ENCODE measurements around the gene ANKRD17. TPM values are rescaled to one million over a fixed set of nuclear protein-coding genes. Genes with fewer than 3 reads are reported as not detected.

The ANKRD17 gene
- total and polyA plus RNA-seq, 2 of the 4 experiments (the other 2 are of a cell fraction): 28.5 to 75.3 TPM

GRCh38 chr4:73156394-73156793 is 102.2 kb downstream of the ANKRD17 start:
- Histone ChIP-seq H4K20me1 (ENCODE audit: insufficient read depth, low read length) (no peaks in the 10 kb centered on the region; the same call in 1 of the 2 replicates), H3K9me3 (ENCODE audit: control insufficient read depth, insufficient read depth, low read length) (no peaks in the 10 kb centered on the region), H4K91ac (ENCODE audit: insufficient read depth, low read depth, low read length) (no peak overlapping the region), H3K23ac (ENCODE audit: low read depth, low read length) (no peak overlapping the region), H2AFZ (replicated peaks; ENCODE audit: low read length, poor library complexity) (no peak overlapping the region), H3K4me2 (ENCODE audit: low read depth, low read length) (no peak overlapping the region), H3K79me1 (ENCODE audit: low read depth in 1 of 2, low read length in 2 of 2) (peaks cover 25 to 41% of the 10 kb centered on the region in 2 experiments), H3K4me3 (ENCODE audit: insufficient read depth, low read depth, low read length) (no peak overlapping the region), H2BK5ac (ENCODE audit: low read depth, low read length, poor library complexity, severe bottlenecking) (no peak overlapping the region), H3K56ac (ENCODE audit: extremely low read depth, insufficient read depth, low read length) (no peak overlapping the region), H3K27ac (ENCODE audit: insufficient read depth, low read length) (no peak overlapping the region), H3K9me1 (ENCODE audit: insufficient read depth, low read length) (no peaks in the 10 kb centered on the region), H2BK120ac (ENCODE audit: low read depth, low read length) (no peak overlapping the region), H4K5ac (ENCODE audit: low read depth, low read length) (no peak overlapping the region), H3K27me3 (ENCODE audit: control insufficient read depth, insufficient read depth, low read length) (no peaks in the 10 kb centered on the region), H2BK15ac (ENCODE audit: low read depth, low read length) (no peak overlapping the region), H3K4ac (ENCODE audit: low read depth, low read length) (no peak overlapping the region), H3K14ac (replicated peaks; ENCODE audit: low read depth, low read length) (no peak overlapping the region), H3K36me3 (ENCODE audit: control insufficient read depth, insufficient read depth, low read length) (peaks cover 22% of the 10 kb centered on the region), H3K18ac (ENCODE audit: low read depth, low read length) (no peak overlapping the region), H3K4me1 (ENCODE audit: control insufficient read depth, insufficient read depth, low read length) (0 out of 2 replicates have a peak, but pooled peaks cover 2% of the 10 kb centered on the region), H4K8ac (ENCODE audit: low read depth in 2 of 2, low read length in 2 of 2) (no peak overlapping the region), H2BK20ac (ENCODE audit: low read depth, low read length) (no peak overlapping the region), H3K9ac (ENCODE audit: low read depth, low read length) (no peak overlapping the region), H2AK5ac (ENCODE audit: low read depth, low read length) (no peak overlapping the region), H2AK9ac (replicated peaks; ENCODE audit: low read depth, low read length, poor library complexity) (no peak overlapping the region)
- ChIA-PET POLR2A (ENCODE audit: unreplicated experiment) (no interaction called here), CTCF (no interaction called here)
- dilution Hi-C loops (cut with HindIII; ENCODE audit: low sequenced_read_pairs, unreplicated experiment) (no loop called here), intact Hi-C loops (cut with micrococcal nuclease) (no loop called here), in situ Hi-C loops (cut with MboI; ENCODE audit: low sequenced_read_pairs) (no loop called here)
- BruUV-seq (replicated peaks): no TSS peak
- DNase-seq (no peak), ATAC-seq (ENCODE audit: low read depth) (no peak)
- TF ChIP-seq MAZ (IDR thresholded peaks at IDR 0.05; ENCODE audit: borderline replicate concordance, low read depth, low read length): no peak
- no peak for TF ChIP-seq MXI1 (IDR thresholded peaks at IDR 0.05; ENCODE audit: borderline replicate concordance, low read depth, low read length)
- TF ChIP-seq USF2 (IDR thresholded peaks at IDR 0.05; ENCODE audit: low read depth, low read length): no peak
- no peak for TF ChIP-seq RFX5 (IDR thresholded peaks at IDR 0.05; ENCODE audit: low read depth, low read length)
- TF ChIP-seq RCOR1 (IDR thresholded peaks at IDR 0.05; ENCODE audit: insufficient replicate concordance, low read length): no peak
- no peak for TF ChIP-seq BHLHE40 (IDR thresholded peaks at IDR 0.05; ENCODE audit: low read depth, low read length)
- no peak for TF ChIP-seq ELK1 (IDR thresholded peaks at IDR 0.05; ENCODE audit: borderline replicate concordance, low read depth, low read length)
- no peak for TF ChIP-seq NFE2L2 (IDR thresholded peaks at IDR 0.05; ENCODE audit: low read depth, low read length)
- no peak for TF ChIP-seq POLR2A (IDR thresholded peaks at IDR 0.05; ENCODE audit: low read depth, low read length)
- TF ChIP-seq MAFK (IDR thresholded peaks at IDR 0.05; ENCODE audit: low read depth, low read length): no peak
- TF ChIP-seq RAD21 (IDR thresholded peaks at IDR 0.05; ENCODE audit: low read length): no peak
- TF ChIP-seq CTCF (conservative IDR thresholded peaks at IDR 0.05; ENCODE audit: low read depth, low read length): no peak
- TF ChIP-seq CEBPB (IDR thresholded peaks at IDR 0.05; ENCODE audit: low read depth, low read length): no peak
- no peak for TF ChIP-seq CHD1 (IDR thresholded peaks at IDR 0.05; ENCODE audit: low read depth, low read length)
- TF ChIP-seq SMC3 (IDR thresholded peaks at IDR 0.05; ENCODE audit: low read depth, low read length): no peak
- TF ChIP-seq FOS (IDR thresholded peaks at IDR 0.05; ENCODE audit: low read depth, low read length): no peak
- no CpG with 5 or more reads among the region's 3 CpGs for WGBS, 2 experiments (ENCODE audit: extremely low coverage in 2 of 2, insufficient read length in 1 of 2)

All from IMR-90 (cell line).